GM23338 (cell line): Measurements from ENCODE around the gene CRLF3. TPM values are rescaled to one million over a fixed set of nuclear protein-coding genes. Genes with fewer than 3 reads are reported as not detected.

Source experiments
- ATAC-seq: fragments of 200-7000 bp; cut with Tn5 transposase; 3 replicates; pipeline ENCODE4 v1.9.1; 2020
- DNase-seq: peaks from one replicate; pipeline ENCODE4 v3.0.0-alpha.2; 2015; ENCODE audit warnings: low spot score
- H2AFZ ChIP-seq: fragments of 200-600 bp; sonication (generic); 2 replicates; pipeline ENCODE4 v1.8.0; 2016; ENCODE audit warnings: antibody characterized with exemption, mild to moderate bottlenecking, moderate library complexity
- H3F3A ChIP-seq: fragments of 200-600 bp; sonication (generic); replicated peaks from 2 replicates; pipeline ENCODE4 v1.8.0; 2017; ENCODE audit warnings: antibody characterized with exemption, mixed run types, low read depth
- H3K27ac ChIP-seq: fragments of 200-600 bp; sonication (generic); 2 replicates; pipeline ENCODE4 v1.6.1; 2016; ENCODE audit warnings: low read depth
- H3K27me3 ChIP-seq: fragments of 200-600 bp; sonication (generic); 2 replicates; pipeline ENCODE4 v1.8.0; 2016; ENCODE audit warnings: mild to moderate bottlenecking, mixed run types, moderate library complexity; ENCODE audit not compliant: insufficient read depth
- H3K36me3 ChIP-seq: fragments of 200-600 bp; sonication (generic); 2 replicates; pipeline ENCODE4 v1.8.0; 2016; ENCODE audit warnings: mild to moderate bottlenecking; ENCODE audit not compliant: insufficient read depth
- H3K4me1 ChIP-seq: fragments of 200-600 bp; sonication (generic); 2 replicates; pipeline ENCODE4 v1.8.0; 2016; ENCODE audit warnings: mild to moderate bottlenecking, moderate library complexity; ENCODE audit not compliant: insufficient read depth
- H3K4me2 ChIP-seq: fragments of 200-600 bp; sonication (generic); 2 replicates; pipeline ENCODE4 v1.7.1; 2017; ENCODE audit warnings: mixed run types
- H3K4me3 ChIP-seq: fragments of 200-600 bp; sonication (generic); 2 replicates; pipeline ENCODE4 v1.6.1; 2016; ENCODE audit warnings: mixed run types
- H3K79me2 ChIP-seq: fragments of 200-600 bp; sonication (generic); replicated peaks from 2 replicates; pipeline ENCODE4 v1.8.0; 2017; ENCODE audit warnings: mild to moderate bottlenecking; ENCODE audit not compliant: insufficient read depth
- H3K9me2 ChIP-seq: fragments of 200-600 bp; sonication (generic); 2 replicates; pipeline ENCODE4 v1.8.0; 2017; ENCODE audit not compliant: insufficient read depth
- H4K20me1 ChIP-seq: fragments of 200-600 bp; sonication (generic); replicated peaks from 2 replicates; pipeline ENCODE4 v1.8.0; 2017; ENCODE audit warnings: mild to moderate bottlenecking; ENCODE audit not compliant: insufficient read depth
- H3K27ac Mint-ChIP-seq: 2 replicates; pipeline ENCODE4 v1.8.0; 2020; ENCODE audit warnings: inconsistent platforms, mild to moderate bottlenecking, moderate library complexity, mixed read lengths
- H3K27me3 Mint-ChIP-seq: 3 replicates; pipeline ENCODE4 v1.8.0; 2022; ENCODE audit warnings: low read depth, mild to moderate bottlenecking, moderate library complexity, mixed read lengths, inconsistent platforms; ENCODE audit not compliant: insufficient read depth, poor library complexity
- H3K36me3 Mint-ChIP-seq: 3 replicates; pipeline ENCODE4 v1.8.0; 2021; ENCODE audit warnings: low read depth, mild to moderate bottlenecking, inconsistent platforms, moderate library complexity, mixed read lengths
- H3K4me1 Mint-ChIP-seq: 3 replicates; pipeline ENCODE4 v1.8.0; 2020; ENCODE audit warnings: mild to moderate bottlenecking, inconsistent platforms, mixed read lengths
- H3K4me3 Mint-ChIP-seq: 3 replicates; pipeline ENCODE4 v1.8.0; 2021; ENCODE audit warnings: moderate library complexity, mild to moderate bottlenecking, inconsistent platforms, mixed read lengths
- H3K9me3 Mint-ChIP-seq: 3 replicates; pipeline ENCODE4 v1.8.0; 2020; ENCODE audit warnings: moderate library complexity, mild to moderate bottlenecking, inconsistent platforms, mixed read lengths
- CREB1 ChIP-seq: fragments of 250-450 bp; sonication (Bioruptor Pico); IDR thresholded peaks from 2 replicates; pipeline ENCODE4 v1.5.0; 2020; ENCODE audit warnings: low read depth, mild to moderate bottlenecking, moderate library complexity
- JUNB ChIP-seq: IDR thresholded peaks from one replicate; pipeline ENCODE4 v1.6.1; 2016; ENCODE audit warnings: antibody characterized with exemption; ENCODE audit not compliant: unreplicated experiment
- NANOG ChIP-seq: IDR thresholded peaks from 2 replicates; pipeline ENCODE4 v1.6.1; 2016; ENCODE audit warnings: antibody characterized with exemption, borderline replicate concordance
- POLR2AphosphoS5 ChIP-seq: IDR thresholded peaks from 2 replicates; pipeline ENCODE4 v1.6.1; 2016; ENCODE audit warnings: antibody characterized with exemption, low read depth
- long read RNA-seq: library from polyadenylated mRNA; unstranded; transcript quantifications from one replicate; pipeline ENCODE4 v2.0.0, GENCODE V29; 2020; ENCODE audit not compliant: unreplicated experiment
- polyA plus RNA-seq: library from polyadenylated mRNA; unstranded; fragments of >200 nt; fragmentation: Nextera tagmentation; extraction: Ambion mirVana; gene quantifications from 2 replicates; pipeline ENCODE4 v1.2.1, GENCODE V29; 2016
- total RNA-seq: library from RNA; depleted of rRNA; stranded (reverse); fragments of >200 nt; shearing (Covaris generic); gene quantifications from 2 replicates; pipeline ENCODE4 v1.2.3, GENCODE V29; 2014; rRNA removed
- TF ChIP-seq, protein P1 (sequence below): IDR thresholded peaks from 2 replicates; pipeline ENCODE4 v1.6.1; 2016; ENCODE audit warnings: antibody characterized with exemption
- TF ChIP-seq, protein P2 (sequence below), 2 experiments: fragments of 200-600 bp in 1 of 2; sonication (generic) in 1 of 2; conservative IDR thresholded peaks; 2 replicates each; pipeline versions ENCODE4 v1.5.1 to v1.6.1; 2016 to 2017; ENCODE audit warnings: antibody characterized with exemption in 2 of 2, low read depth in 2 of 2, mild to moderate bottlenecking in 2 of 2, moderate library complexity in 1 of 2
- TF ChIP-seq, protein P3 (sequence below): fragments of 250-450 bp; sonication (Bioruptor Pico); IDR thresholded peaks from 2 replicates; pipeline ENCODE4 v1.5.0; 2020; ENCODE audit warnings: mild to moderate bottlenecking, moderate library complexity

Gene CRLF3, protein sequence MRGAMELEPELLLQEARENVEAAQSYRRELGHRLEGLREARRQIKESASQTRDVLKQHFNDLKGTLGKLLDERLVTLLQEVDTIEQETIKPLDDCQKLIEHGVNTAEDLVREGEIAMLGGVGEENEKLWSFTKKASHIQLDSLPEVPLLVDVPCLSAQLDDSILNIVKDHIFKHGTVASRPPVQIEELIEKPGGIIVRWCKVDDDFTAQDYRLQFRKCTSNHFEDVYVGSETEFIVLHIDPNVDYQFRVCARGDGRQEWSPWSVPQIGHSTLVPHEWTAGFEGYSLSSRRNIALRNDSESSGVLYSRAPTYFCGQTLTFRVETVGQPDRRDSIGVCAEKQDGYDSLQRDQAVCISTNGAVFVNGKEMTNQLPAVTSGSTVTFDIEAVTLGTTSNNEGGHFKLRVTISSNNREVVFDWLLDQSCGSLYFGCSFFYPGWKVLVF
- 24.2 and 25.1 TPM in 2 replicates for total RNA-seq
- 28.6 and 31.7 TPM in 2 replicates for polyA plus RNA-seq
- long read RNA-seq, transcript CRLF3-201 (8 exons, 2,957 nt), result major isoform, 5 of 9 reads
- long read RNA-seq, partial matches to known transcripts, result 1 of 9 reads
- long read RNA-seq, other reads (novel, unspliced or antisense), result 3 of 9 reads

DNA sequence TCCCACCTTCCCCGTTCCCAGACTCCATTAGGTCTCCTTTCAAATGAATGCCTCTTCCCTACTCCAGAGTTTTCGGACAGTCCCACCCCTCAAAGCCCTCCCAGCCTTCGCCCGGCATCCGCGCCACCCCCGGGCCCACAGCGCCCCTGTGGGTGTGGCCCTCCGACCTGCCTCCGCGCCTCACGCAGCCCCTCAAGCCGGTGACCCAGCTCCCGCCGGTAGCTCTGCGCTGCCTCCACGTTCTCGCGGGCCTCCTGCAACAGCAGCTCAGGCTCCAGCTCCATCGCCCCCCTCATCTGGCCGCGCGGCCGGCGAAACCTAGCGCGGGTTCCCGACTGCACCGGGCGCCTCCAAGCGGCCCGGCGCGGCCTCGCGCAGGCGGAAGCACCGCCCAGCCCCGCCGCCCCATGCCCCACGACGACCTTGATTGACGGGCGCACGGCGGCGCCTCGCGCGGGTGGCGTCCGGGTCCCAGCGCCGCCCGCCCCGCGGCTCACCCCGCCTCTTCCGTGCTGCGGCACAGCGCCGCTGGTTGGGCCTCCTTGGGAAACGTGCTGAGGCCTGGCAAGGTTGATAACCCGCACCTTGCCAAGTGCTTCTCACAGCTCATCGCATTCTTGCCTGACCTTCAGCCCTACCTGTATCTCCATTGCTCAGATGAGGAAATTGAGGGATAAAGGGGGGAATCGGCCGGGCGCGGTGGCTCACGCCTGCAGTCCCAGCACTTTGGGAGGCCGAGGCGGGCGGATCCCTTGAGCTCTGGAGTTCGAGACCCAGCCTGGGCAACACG lies at the start of gene CRLF3:
CRLF3 (minus strand) TSS at position 337 of the 790 bp plus-strand sequence; CDS start at position 296, 41 bp downstream.
- Histone ChIP-seq H3K4me3 (peak within 1 kb of the TSS; percentile 98), H3K79me2 (peaks cover 46% of the 10 kb centered on the region), H3F3A (peaks cover 8% of the 10 kb centered on the region), H3K27me3 (no peaks in the 10 kb centered on the region), H3K27ac (peak within 1 kb of the TSS; percentile 98), H4K20me1 (peaks cover 10% of the 10 kb centered on the region), H2AFZ (peak within 1 kb of the TSS; percentile 99), H3K4me2 (peak within 1 kb of the TSS; percentile 99), H3K9me2 (no peaks in the 10 kb centered on the region), H3K36me3 (no peaks in the 10 kb centered on the region), H3K4me1 (peaks cover 26% of the 10 kb centered on the region)
- TF ChIP-seq, protein P1, sequence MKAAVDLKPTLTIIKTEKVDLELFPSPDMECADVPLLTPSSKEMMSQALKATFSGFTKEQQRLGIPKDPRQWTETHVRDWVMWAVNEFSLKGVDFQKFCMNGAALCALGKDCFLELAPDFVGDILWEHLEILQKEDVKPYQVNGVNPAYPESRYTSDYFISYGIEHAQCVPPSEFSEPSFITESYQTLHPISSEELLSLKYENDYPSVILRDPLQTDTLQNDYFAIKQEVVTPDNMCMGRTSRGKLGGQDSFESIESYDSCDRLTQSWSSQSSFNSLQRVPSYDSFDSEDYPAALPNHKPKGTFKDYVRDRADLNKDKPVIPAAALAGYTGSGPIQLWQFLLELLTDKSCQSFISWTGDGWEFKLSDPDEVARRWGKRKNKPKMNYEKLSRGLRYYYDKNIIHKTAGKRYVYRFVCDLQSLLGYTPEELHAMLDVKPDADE, result 0 out of 2 replicates have a peak, but pooled peaks have one; percentile 38
- TF ChIP-seq POLR2AphosphoS5, result peak; percentile 88
- TF ChIP-seq, protein P2, sequence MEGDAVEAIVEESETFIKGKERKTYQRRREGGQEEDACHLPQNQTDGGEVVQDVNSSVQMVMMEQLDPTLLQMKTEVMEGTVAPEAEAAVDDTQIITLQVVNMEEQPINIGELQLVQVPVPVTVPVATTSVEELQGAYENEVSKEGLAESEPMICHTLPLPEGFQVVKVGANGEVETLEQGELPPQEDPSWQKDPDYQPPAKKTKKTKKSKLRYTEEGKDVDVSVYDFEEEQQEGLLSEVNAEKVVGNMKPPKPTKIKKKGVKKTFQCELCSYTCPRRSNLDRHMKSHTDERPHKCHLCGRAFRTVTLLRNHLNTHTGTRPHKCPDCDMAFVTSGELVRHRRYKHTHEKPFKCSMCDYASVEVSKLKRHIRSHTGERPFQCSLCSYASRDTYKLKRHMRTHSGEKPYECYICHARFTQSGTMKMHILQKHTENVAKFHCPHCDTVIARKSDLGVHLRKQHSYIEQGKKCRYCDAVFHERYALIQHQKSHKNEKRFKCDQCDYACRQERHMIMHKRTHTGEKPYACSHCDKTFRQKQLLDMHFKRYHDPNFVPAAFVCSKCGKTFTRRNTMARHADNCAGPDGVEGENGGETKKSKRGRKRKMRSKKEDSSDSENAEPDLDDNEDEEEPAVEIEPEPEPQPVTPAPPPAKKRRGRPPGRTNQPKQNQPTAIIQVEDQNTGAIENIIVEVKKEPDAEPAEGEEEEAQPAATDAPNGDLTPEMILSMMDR (conservative IDR thresholded peaks at IDR 0.05; ENCODE audit: low read depth in 2 of 2), result peak in 1 of 2 experiments; percentile 41; a peak in 3 of 4 replicates
- TF ChIP-seq, protein P3, sequence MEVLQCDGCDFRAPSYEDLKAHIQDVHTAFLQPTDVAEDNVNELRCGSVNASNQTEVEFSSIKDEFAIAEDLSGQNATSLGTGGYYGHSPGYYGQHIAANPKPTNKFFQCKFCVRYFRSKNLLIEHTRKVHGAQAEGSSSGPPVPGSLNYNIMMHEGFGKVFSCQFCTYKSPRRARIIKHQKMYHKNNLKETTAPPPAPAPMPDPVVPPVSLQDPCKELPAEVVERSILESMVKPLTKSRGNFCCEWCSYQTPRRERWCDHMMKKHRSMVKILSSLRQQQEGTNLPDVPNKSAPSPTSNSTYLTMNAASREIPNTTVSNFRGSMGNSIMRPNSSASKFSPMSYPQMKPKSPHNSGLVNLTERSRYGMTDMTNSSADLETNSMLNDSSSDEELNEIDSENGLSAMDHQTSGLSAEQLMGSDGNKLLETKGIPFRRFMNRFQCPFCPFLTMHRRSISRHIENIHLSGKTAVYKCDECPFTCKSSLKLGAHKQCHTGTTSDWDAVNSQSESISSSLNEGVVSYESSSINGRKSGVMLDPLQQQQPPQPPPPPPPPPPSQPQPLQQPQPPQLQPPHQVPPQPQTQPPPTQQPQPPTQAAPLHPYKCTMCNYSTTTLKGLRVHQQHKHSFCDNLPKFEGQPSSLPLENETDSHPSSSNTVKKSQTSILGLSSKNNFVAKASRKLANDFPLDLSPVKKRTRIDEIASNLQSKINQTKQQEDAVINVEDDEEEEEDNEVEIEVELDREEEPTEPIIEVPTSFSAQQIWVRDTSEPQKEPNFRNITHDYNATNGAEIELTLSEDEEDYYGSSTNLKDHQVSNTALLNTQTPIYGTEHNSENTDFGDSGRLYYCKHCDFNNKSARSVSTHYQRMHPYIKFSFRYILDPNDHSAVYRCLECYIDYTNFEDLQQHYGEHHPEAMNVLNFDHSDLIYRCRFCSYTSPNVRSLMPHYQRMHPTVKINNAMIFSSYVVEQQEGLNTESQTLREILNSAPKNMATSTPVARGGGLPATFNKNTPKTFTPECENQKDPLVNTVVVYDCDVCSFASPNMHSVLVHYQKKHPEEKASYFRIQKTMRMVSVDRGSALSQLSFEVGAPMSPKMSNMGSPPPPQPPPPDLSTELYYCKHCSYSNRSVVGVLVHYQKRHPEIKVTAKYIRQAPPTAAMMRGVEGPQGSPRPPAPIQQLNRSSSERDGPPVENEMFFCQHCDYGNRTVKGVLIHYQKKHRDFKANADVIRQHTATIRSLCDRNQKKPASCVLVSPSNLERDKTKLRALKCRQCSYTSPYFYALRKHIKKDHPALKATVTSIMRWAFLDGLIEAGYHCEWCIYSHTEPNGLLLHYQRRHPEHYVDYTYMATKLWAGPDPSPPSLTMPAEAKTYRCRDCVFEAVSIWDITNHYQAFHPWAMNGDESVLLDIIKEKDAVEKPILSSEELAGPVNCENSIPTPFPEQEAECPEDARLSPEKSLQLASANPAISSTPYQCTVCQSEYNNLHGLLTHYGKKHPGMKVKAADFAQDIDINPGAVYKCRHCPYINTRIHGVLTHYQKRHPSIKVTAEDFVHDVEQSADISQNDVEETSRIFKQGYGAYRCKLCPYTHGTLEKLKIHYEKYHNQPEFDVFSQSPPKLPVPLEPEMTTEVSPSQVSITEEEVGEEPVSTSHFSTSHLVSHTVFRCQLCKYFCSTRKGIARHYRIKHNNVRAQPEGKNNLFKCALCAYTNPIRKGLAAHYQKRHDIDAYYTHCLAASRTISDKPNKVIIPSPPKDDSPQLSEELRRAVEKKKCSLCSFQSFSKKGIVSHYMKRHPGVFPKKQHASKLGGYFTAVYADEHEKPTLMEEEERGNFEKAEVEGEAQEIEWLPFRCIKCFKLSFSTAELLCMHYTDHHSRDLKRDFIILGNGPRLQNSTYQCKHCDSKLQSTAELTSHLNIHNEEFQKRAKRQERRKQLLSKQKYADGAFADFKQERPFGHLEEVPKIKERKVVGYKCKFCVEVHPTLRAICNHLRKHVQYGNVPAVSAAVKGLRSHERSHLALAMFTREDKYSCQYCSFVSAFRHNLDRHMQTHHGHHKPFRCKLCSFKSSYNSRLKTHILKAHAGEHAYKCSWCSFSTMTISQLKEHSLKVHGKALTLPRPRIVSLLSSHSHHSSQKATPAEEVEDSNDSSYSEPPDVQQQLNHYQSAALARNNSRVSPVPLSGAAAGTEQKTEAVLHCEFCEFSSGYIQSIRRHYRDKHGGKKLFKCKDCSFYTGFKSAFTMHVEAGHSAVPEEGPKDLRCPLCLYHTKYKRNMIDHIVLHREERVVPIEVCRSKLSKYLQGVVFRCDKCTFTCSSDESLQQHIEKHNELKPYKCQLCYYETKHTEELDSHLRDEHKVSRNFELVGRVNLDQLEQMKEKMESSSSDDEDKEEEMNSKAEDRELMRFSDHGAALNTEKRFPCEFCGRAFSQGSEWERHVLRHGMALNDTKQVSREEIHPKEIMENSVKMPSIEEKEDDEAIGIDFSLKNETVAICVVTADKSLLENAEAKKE (CRISPR knock-in tag), result no peak
- TF ChIP-seq CREB1 (CRISPR knock-in tag), result peak; percentile 72
- TF ChIP-seq NANOG, result no peak
- peak; percentile 19 for TF ChIP-seq JUNB
- Mint-ChIP-seq H3K9me3 (no peaks in the 10 kb centered on the region), H3K4me3 (peak within 1 kb of the TSS; percentile 97), H3K4me1 (peaks cover 21% of the 10 kb centered on the region), H3K27me3 (peaks cover 11% of the 10 kb centered on the region), H3K36me3 (no peaks in the 10 kb centered on the region), H3K27ac (peak within 1 kb of the TSS; percentile 97)
- ATAC-seq (peak; percentile 92), DNase-seq (peak; percentile 94)
